Transverse colon (tissue), 4 donors: ENCODE results near the gene ERC2.

ENCODE experiments used
- POLR2AphosphoS5 ChIP-seq, 3 donors: sonication (generic); formaldehyde crosslinking; IDR thresholded peaks; one replicate each; pipeline ENCODE4 v1.6.1; 2016; ENCODE audit warnings: antibody characterized with exemption in 3 of 3
- TF ChIP-seq, protein P1 (sequence below), 5 experiments: fragments of 200-600 bp in 3 of 5; fragments of 450-650 bp in 2 of 5; sonication (generic) in 3 of 5; IDR thresholded peaks; 1 replicate in 2 of 5; 2 replicates in 3 of 5; pipeline ENCODE4 v1.5.1; 2016 to 2017; ENCODE audit warnings: antibody characterized with exemption in 5 of 5, inconsistent platforms in 3 of 5, mild to moderate bottlenecking in 2 of 5, moderate library complexity in 1 of 5

DNA sequence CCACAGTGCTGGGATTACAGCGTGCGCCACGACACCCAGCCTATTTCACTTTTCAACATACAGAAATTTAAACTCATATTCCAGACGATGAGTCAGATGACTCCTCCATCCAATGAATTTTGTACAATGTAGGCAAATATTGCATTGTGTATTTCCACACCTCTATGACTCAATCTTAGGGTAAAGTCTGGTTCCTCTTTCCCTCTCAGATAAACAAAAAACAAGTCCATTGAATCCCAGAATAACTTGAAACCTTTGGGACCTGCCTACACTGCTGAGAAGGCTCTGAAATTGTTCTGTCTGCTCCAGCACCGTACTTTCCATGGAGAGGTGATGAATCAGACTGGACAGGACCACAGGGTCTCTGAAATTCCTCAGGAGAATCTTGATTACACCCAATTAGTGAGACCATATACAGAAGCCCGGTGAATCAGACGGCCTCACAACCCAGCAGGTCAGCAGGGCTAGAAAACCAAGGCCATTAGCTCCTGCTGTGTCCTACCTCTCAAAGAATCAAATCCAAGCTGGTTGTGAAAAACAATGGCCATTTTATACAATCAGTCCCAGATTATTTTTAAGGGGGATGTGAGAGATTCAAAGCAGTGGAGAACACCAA lies 112.6 kb downstream of the ERC2 start:
- TF ChIP-seq, protein P1, sequence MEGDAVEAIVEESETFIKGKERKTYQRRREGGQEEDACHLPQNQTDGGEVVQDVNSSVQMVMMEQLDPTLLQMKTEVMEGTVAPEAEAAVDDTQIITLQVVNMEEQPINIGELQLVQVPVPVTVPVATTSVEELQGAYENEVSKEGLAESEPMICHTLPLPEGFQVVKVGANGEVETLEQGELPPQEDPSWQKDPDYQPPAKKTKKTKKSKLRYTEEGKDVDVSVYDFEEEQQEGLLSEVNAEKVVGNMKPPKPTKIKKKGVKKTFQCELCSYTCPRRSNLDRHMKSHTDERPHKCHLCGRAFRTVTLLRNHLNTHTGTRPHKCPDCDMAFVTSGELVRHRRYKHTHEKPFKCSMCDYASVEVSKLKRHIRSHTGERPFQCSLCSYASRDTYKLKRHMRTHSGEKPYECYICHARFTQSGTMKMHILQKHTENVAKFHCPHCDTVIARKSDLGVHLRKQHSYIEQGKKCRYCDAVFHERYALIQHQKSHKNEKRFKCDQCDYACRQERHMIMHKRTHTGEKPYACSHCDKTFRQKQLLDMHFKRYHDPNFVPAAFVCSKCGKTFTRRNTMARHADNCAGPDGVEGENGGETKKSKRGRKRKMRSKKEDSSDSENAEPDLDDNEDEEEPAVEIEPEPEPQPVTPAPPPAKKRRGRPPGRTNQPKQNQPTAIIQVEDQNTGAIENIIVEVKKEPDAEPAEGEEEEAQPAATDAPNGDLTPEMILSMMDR (IDR thresholded peaks at IDR 0.05): no peak
- TF ChIP-seq POLR2AphosphoS5 (IDR thresholded peaks at IDR 0.05): no peak
